H9 (cell line): ENCODE results near the gene SLC35F3. TPM values are rescaled to one million over a fixed set of nuclear protein-coding genes. Genes with fewer than 3 reads are reported as not detected.

ENCODE experiments used
- DNase-seq: peaks from one replicate; pipeline ENCODE4 v3.0.0-alpha.2; 2017
- H2AFZ ChIP-seq: one replicate; pipeline ENCODE4 v1.6.1; 2013; ENCODE audit warnings: mild to moderate bottlenecking, low read length, control low read depth, moderate library complexity
- H2AK5ac ChIP-seq: 2 replicates; pipeline ENCODE4 v1.6.1; 2013; ENCODE audit warnings: low read length, control low read depth, mixed read lengths; ENCODE audit not compliant: insufficient read length
- H2BK120ac ChIP-seq: one replicate; pipeline ENCODE4 v1.6.1; 2013; ENCODE audit warnings: low read depth, mild to moderate bottlenecking, low read length, control low read depth, inconsistent platforms; ENCODE audit not compliant: poor library complexity, severe bottlenecking
- H2BK12ac ChIP-seq: 2 replicates; pipeline ENCODE4 v1.6.1; 2013; ENCODE audit warnings: low read length, control low read depth, mixed read lengths, low read depth; ENCODE audit not compliant: insufficient read length
- H2BK15ac ChIP-seq: 2 replicates; pipeline ENCODE4 v1.6.1; 2013; ENCODE audit warnings: low read depth, low read length, control low read depth
- H2BK20ac ChIP-seq: one replicate; pipeline ENCODE4 v1.6.1; 2013; ENCODE audit warnings: low read depth, mild to moderate bottlenecking, low read length, control low read depth, inconsistent platforms; ENCODE audit not compliant: poor library complexity, severe bottlenecking
- H2BK5ac ChIP-seq: 2 replicates; pipeline ENCODE4 v1.6.1; 2013; ENCODE audit warnings: low read length, control low read depth, mixed read lengths; ENCODE audit not compliant: insufficient read length
- H3K14ac ChIP-seq: 2 replicates; pipeline ENCODE4 v1.6.1; 2013; ENCODE audit warnings: low read length, control low read depth; ENCODE audit not compliant: insufficient read depth
- H3K18ac ChIP-seq: 2 replicates; pipeline ENCODE4 v1.6.1; 2013; ENCODE audit warnings: low read depth, mild to moderate bottlenecking, mixed read lengths, low read length, control low read depth; ENCODE audit not compliant: insufficient read length
- H3K23ac ChIP-seq: 2 replicates; pipeline ENCODE4 v1.6.1; 2013; ENCODE audit warnings: low read length, control low read depth, mixed read lengths, low read depth; ENCODE audit not compliant: insufficient read length
- H3K23me2 ChIP-seq: 2 replicates; pipeline ENCODE4 v1.6.1; 2013; ENCODE audit warnings: low read depth, mild to moderate bottlenecking, mixed read lengths, low read length, control low read depth; ENCODE audit not compliant: insufficient read length, poor library complexity, severe bottlenecking
- H3K27ac ChIP-seq: 2 replicates; pipeline ENCODE4 v1.5.1; 2013; ENCODE audit warnings: low read length, control low read depth, mixed read lengths, low read depth; ENCODE audit not compliant: insufficient read length
- H3K27me3 ChIP-seq: 2 replicates; pipeline ENCODE4 v1.6.1; 2013; ENCODE audit warnings: low read length, control low read depth, inconsistent platforms; ENCODE audit not compliant: insufficient read depth
- H3K4ac ChIP-seq: 2 replicates; pipeline ENCODE4 v1.6.1; 2013; ENCODE audit warnings: low read depth, mild to moderate bottlenecking, control low read depth, inconsistent platforms, low read length, moderate library complexity
- H3K4me1 ChIP-seq: 2 replicates; pipeline ENCODE4 v1.6.1; 2013; ENCODE audit warnings: low read length, control low read depth, inconsistent platforms; ENCODE audit not compliant: insufficient read depth
- H3K4me2 ChIP-seq: 2 replicates; pipeline ENCODE4 v1.6.1; 2013; ENCODE audit warnings: low read length, control low read depth, mixed read lengths; ENCODE audit not compliant: insufficient read length, insufficient read depth
- H3K56ac ChIP-seq: 2 replicates; pipeline ENCODE4 v1.6.1; 2013; ENCODE audit warnings: low read depth, mild to moderate bottlenecking, mixed read lengths, low read length, control low read depth; ENCODE audit not compliant: insufficient read length
- H3K79me1 ChIP-seq: 2 replicates; pipeline ENCODE4 v1.6.1; 2013; ENCODE audit warnings: low read depth, mild to moderate bottlenecking, moderate library complexity, low read length, control low read depth, inconsistent platforms; ENCODE audit not compliant: insufficient read depth, poor library complexity, severe bottlenecking
- H3K79me2 ChIP-seq: 2 replicates; pipeline ENCODE4 v1.6.1; 2013; ENCODE audit warnings: low read length, control low read depth, inconsistent platforms; ENCODE audit not compliant: insufficient read depth
- H3K9ac ChIP-seq: 2 replicates; pipeline ENCODE4 v1.6.1; 2013; ENCODE audit warnings: low read length, control low read depth, mixed read lengths; ENCODE audit not compliant: insufficient read length; ENCODE audit errors: extremely low read depth
- H3K9me3 ChIP-seq: one replicate; pipeline ENCODE4 v1.6.1; 2013; ENCODE audit warnings: low read depth, low read length, inconsistent platforms; ENCODE audit not compliant: control insufficient read depth
- H3T11ph ChIP-seq: one replicate; pipeline ENCODE4 v1.6.1; 2013; ENCODE audit warnings: mild to moderate bottlenecking, low read length, control low read depth, inconsistent platforms
- H4K20me1 ChIP-seq: one replicate; pipeline ENCODE4 v1.6.1; 2013; ENCODE audit not compliant: control insufficient read depth, insufficient read length, insufficient read depth
- H4K5ac ChIP-seq: 2 replicates; pipeline ENCODE4 v1.6.1; 2013; ENCODE audit warnings: low read depth, mild to moderate bottlenecking, mixed read lengths, low read length, control low read depth; ENCODE audit not compliant: insufficient read length
- H4K8ac ChIP-seq: replicated peaks from 2 replicates; pipeline ENCODE4 v1.6.1; 2013; ENCODE audit warnings: low read length, control low read depth, mixed read lengths, low read depth; ENCODE audit not compliant: insufficient read length
- H4K91ac ChIP-seq: 2 replicates; pipeline ENCODE4 v1.6.1; 2013; ENCODE audit warnings: low read depth, mild to moderate bottlenecking, moderate library complexity, mixed read lengths, low read length, control low read depth; ENCODE audit not compliant: insufficient read length
- H3K27ac Mint-ChIP-seq, 3 experiments: 2 replicates in 2 of 3; 3 replicates in 1 of 3; pipeline ENCODE4 v1.8.0; 2020 to 2021; ENCODE audit warnings: mixed read lengths in 3 of 3, mild to moderate bottlenecking in 1 of 3, moderate library complexity in 1 of 3
- H3K27me3 Mint-ChIP-seq: 2 replicates; pipeline ENCODE4 v1.8.0; 2021; ENCODE audit warnings: low read depth, mild to moderate bottlenecking, moderate library complexity, mixed read lengths
- H3K36me3 Mint-ChIP-seq, 3 experiments: 2 replicates in 2 of 3; 3 replicates in 1 of 3; pipeline ENCODE4 v1.8.0; 2020 to 2021; ENCODE audit warnings: low read depth in 3 of 3, mixed read lengths in 3 of 3; ENCODE audit not compliant: insufficient read depth in 1 of 3
- H3K4me1 Mint-ChIP-seq, 2 experiments: 2 replicates each; pipeline ENCODE4 v1.8.0; 2020; ENCODE audit warnings: mixed read lengths in 2 of 2
- H3K4me3 Mint-ChIP-seq, 2 experiments: 2 replicates in 1 of 2; 3 replicates in 1 of 2; pipeline ENCODE4 v1.8.0; 2020 to 2021; ENCODE audit warnings: mild to moderate bottlenecking in 2 of 2, mixed read lengths in 2 of 2, moderate library complexity in 1 of 2
- H3K9me3 Mint-ChIP-seq, 2 experiments: 2 replicates in 1 of 2; 3 replicates in 1 of 2; pipeline ENCODE4 v1.8.0; 2020; ENCODE audit warnings: mild to moderate bottlenecking in 2 of 2, mixed read lengths in 2 of 2, moderate library complexity in 1 of 2
- CTCF ChIP-seq: fragments of 200-600 bp; sonication (generic); conservative IDR thresholded peaks from 3 replicates; pipeline ENCODE4 v1.8.0; 2021; ENCODE audit warnings: antibody characterized with exemption, mild to moderate bottlenecking
- total RNA-seq: library from RNA; stranded (reverse); gene quantifications from 2 replicates; pipeline ENCODE4 v1.2.1, GENCODE V29; 2021

Gene SLC35F3
- total RNA-seq, 1 experiment from 2014 or later = 0.81 TPM

- no peak overlapping the region for H4K8ac ChIP-seq
- no peak for TF ChIP-seq CTCF
- H3K4me3 Mint-ChIP-seq = no peak overlapping the region
- H4K5ac ChIP-seq = no peak overlapping the region
- H2BK120ac ChIP-seq = no peak overlapping the region
- H3K56ac ChIP-seq = no peak overlapping the region
- H3K18ac ChIP-seq = no peak overlapping the region
- no peak overlapping the region for H2AFZ ChIP-seq
- H3K79me2 ChIP-seq = no peaks in the 10 kb centered on the region
- H3K27ac Mint-ChIP-seq = no peak overlapping the region
- H4K20me1 ChIP-seq = no peaks in the 10 kb centered on the region
- no peaks in the 10 kb centered on the region for H3K9me3 Mint-ChIP-seq
- H3K4me1 ChIP-seq = peaks cover 7% of the 10 kb centered on the region; the same call in 1 of the 2 replicates
- no peak overlapping the region for H2BK12ac ChIP-seq
- H3T11ph ChIP-seq = no peak overlapping the region
- no peak overlapping the region for H2BK15ac ChIP-seq
- H2BK5ac ChIP-seq = no peak overlapping the region
- peaks cover 10% of the 10 kb centered on the region for H3K27me3 Mint-ChIP-seq
- no peak overlapping the region for H3K4ac ChIP-seq
- no peaks in the 10 kb centered on the region for H3K27me3 ChIP-seq
- H3K9ac ChIP-seq = no peak overlapping the region
- H3K27ac ChIP-seq = no peak overlapping the region
- H3K36me3 Mint-ChIP-seq = no peaks in the 10 kb centered on the region
- no peak overlapping the region for H3K4me2 ChIP-seq
- no peak for DNase-seq
- H2AK5ac ChIP-seq = no peak overlapping the region
- no peak overlapping the region for H3K14ac ChIP-seq
- H3K9me3 ChIP-seq = no peaks in the 10 kb centered on the region
- H3K23me2 ChIP-seq = no peaks in the 10 kb centered on the region
- H2BK20ac ChIP-seq = no peak overlapping the region
- no peaks in the 10 kb centered on the region for H3K79me1 ChIP-seq
- no peak overlapping the region for H3K23ac ChIP-seq
- H4K91ac ChIP-seq = no peak overlapping the region
- H3K4me1 Mint-ChIP-seq = peaks cover 7 to 14% of the 10 kb centered on the region in 2 experiments
Observed at GRCh38 chr1:234162661-234163060, 258.2 kb downstream of the SLC35F3 start.
